NCI-H524 treated with DMSO at 0.1 percent for 48 hours (cell line): ENCODE results near the gene MRPL37.

Experiments
- DNase-seq: peaks from one replicate; lab custom pipeline; 2025; lab: John Stamatoyannopoulos, UW

Gene MRPL37

GRCh38 chr1:54240741-54241335 is 40.9 kb downstream of the MRPL37 start:
- DNase-seq, result no peak

- no peak for DNase-seq
These were observed 41.4 kb downstream of the MRPL37 start for GRCh38 chr1:54241364-54241763.

GRCh38 chr1:54243022-54243421 is 43.1 kb downstream of the MRPL37 start:
- no peak for DNase-seq

- no peak for DNase-seq
These were observed 44.7 kb downstream of the MRPL37 start for GRCh38 chr1:54244655-54245054.

GRCh38 chr1:54245501-54245900 is 45.5 kb downstream of the MRPL37 start:
- no peak for DNase-seq

- peak; percentile 92 for DNase-seq
These were observed 46.3 kb downstream of the MRPL37 start for GRCh38 chr1:54246116-54246721.

GRCh38 chr1:54247863-54248515 is 48.0 kb downstream of the MRPL37 start:
- no peak for DNase-seq

- no peak for DNase-seq
These were observed 49.0 kb downstream of the MRPL37 start for GRCh38 chr1:54248966-54249365.

GRCh38 chr1:54249819-54250435 is 50.0 kb downstream of the MRPL37 start:
- DNase-seq, result no peak

GRCh38 chr1:54250670-54251069 is 50.7 kb downstream of the MRPL37 start:
- no peak for DNase-seq

- DNase-seq, result no peak
These were observed 52.5 kb downstream of the MRPL37 start for GRCh38 chr1:54252371-54252936.

GRCh38 chr1:54253480-54253879 is 53.5 kb downstream of the MRPL37 start:
- DNase-seq, result no peak

- DNase-seq, result no peak
These were observed 54.1 kb downstream of the MRPL37 start for GRCh38 chr1:54254055-54254454.

GRCh38 chr1:54255026-54255702 is 55.2 kb downstream of the MRPL37 start:
- DNase-seq, result no peak

GRCh38 chr1:54256522-54257345 is 56.8 kb downstream of the MRPL37 start:
- peak; percentile 78 for DNase-seq

GRCh38 chr1:54257346-54257620 is 57.3 kb downstream of the MRPL37 start:
- no peak for DNase-seq

- DNase-seq, result no peak
These were observed 57.9 kb downstream of the MRPL37 start for GRCh38 chr1:54257876-54258275.

- DNase-seq, result no peak
These were observed 59.7 kb downstream of the MRPL37 start for GRCh38 chr1:54259546-54260140.

- DNase-seq, result no peak
These were observed 60.8 kb downstream of the MRPL37 start for GRCh38 chr1:54260810-54261209.

GRCh38 chr1:54262244-54262643 is 62.3 kb downstream of the MRPL37 start:
- no peak for DNase-seq

- DNase-seq, result no peak
These were observed 63.7 kb downstream of the MRPL37 start for GRCh38 chr1:54263601-54264226.
